Tibial nerve (tissue), 3 donors: ENCODE results near the gene SEMA5A.

Source experiments
- CTCF ChIP-seq, 5 experiments: fragments of 200-600 bp in 3 of 5; fragments of 450-650 bp in 2 of 5; sonication (generic) in 3 of 5; IDR thresholded peaks; one replicate each; pipeline ENCODE4 v1.5.1; 2016 to 2019; ENCODE audit warnings: antibody characterized with exemption in 5 of 5, mild to moderate bottlenecking in 3 of 5, moderate library complexity in 2 of 5
- POLR2A ChIP-seq, 2 donors: fragments of 450-650 bp; IDR thresholded peaks; one replicate each; pipeline ENCODE4 v1.6.1; 2017; ENCODE audit warnings: antibody characterized with exemption in 2 of 2, mild to moderate bottlenecking in 2 of 2, moderate library complexity in 2 of 2

GRCh38 chr5:9121597-9121996 is 424.3 kb downstream of the SEMA5A start:
- TF ChIP-seq POLR2A (IDR thresholded peaks at IDR 0.05) (no peak), CTCF (IDR thresholded peaks at IDR 0.05) (no peak)
